Measurements from ENCODE around the gene EIF5A. TPM values are rescaled to one million over a fixed set of nuclear protein-coding genes. Genes with fewer than 3 reads are reported as not detected.
A peak's percentile ranks its signal among the peaks of the same experiment; 100 is the strongest.

EIF5A gene
- polyA plus RNA-seq, 3 donors = 465 to 511 (median 485) TPM

DNA sequence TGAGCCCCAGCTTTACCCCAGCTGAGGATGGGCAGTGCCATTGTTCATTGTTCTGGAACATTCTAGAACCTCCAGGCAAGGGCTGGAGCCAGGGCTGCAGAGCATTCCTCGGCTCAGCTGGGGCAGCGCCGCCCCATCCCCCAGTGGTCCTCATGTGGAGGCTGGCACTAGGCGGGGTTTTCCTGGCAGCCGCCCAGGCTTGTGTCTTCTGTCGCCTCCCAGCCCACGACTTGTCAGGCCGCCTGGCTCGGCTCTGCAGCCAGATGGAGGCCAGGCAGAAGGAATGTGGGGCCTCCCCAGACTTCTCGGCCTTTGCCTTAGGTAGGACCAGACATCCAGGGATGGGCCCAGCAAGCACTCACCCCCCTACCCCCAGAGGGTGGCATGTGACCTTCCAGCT lies 47.6 kb downstream of the EIF5A start, which contains the start of gene TMEM95:
TMEM95 (plus strand) TSS at position 104 of the 400 bp plus-strand sequence; CDS start at position 153, 49 bp downstream.
- no peak within 1 kb of the TSS for H3K4me2 ChIP-seq (replicated peaks; ENCODE audit: extremely low read depth, low read length, poor library complexity, severe bottlenecking)
- H3K27me3 ChIP-seq (ENCODE audit: control insufficient read depth in 2 of 2, insufficient read depth in 2 of 2, low read length in 2 of 2) = no peaks in the 10 kb centered on the region
- H3K27me3 Mint-ChIP-seq (ENCODE audit: low read depth in 3 of 3) = peaks cover 3 to 6% (median 4%) of the 10 kb centered on the region in 3 donors
- H3K9ac ChIP-seq (ENCODE audit: insufficient read depth, low read length, poor library complexity, severe bottlenecking) = no peak within 1 kb of the TSS
- no peak within 1 kb of the TSS for H3K27ac ChIP-seq (ENCODE audit: low read depth in 1 of 2, low read length in 2 of 2)
- H3K79me2 ChIP-seq (ENCODE audit: insufficient read depth, low read length) = no peaks in the 10 kb centered on the region
- H3K4me3 Mint-ChIP-seq = no peak within 1 kb of the TSS
- intact Hi-C loops (cut with micrococcal nuclease) = loop anchor here in 1 of 2 donors (10.0 kb wide), 2 partner anchors 130 to 210 kb away; partner anchors contain the start of genes POLR2A, SENP3 and SLC35G6
- WGBS (ENCODE audit: insufficient coverage) = 70% methylated on average over 10 of the region's 10 CpGs
- TF ChIP-seq, protein P1, sequence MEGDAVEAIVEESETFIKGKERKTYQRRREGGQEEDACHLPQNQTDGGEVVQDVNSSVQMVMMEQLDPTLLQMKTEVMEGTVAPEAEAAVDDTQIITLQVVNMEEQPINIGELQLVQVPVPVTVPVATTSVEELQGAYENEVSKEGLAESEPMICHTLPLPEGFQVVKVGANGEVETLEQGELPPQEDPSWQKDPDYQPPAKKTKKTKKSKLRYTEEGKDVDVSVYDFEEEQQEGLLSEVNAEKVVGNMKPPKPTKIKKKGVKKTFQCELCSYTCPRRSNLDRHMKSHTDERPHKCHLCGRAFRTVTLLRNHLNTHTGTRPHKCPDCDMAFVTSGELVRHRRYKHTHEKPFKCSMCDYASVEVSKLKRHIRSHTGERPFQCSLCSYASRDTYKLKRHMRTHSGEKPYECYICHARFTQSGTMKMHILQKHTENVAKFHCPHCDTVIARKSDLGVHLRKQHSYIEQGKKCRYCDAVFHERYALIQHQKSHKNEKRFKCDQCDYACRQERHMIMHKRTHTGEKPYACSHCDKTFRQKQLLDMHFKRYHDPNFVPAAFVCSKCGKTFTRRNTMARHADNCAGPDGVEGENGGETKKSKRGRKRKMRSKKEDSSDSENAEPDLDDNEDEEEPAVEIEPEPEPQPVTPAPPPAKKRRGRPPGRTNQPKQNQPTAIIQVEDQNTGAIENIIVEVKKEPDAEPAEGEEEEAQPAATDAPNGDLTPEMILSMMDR (IDR thresholded peaks at IDR 0.05) = no peak
- DNase-seq = no peak
- peaks cover 14% of the 10 kb centered on the region for H4K20me1 ChIP-seq (ENCODE audit: insufficient read depth, low read length)
- no peaks in the 10 kb centered on the region for H3K9me3 ChIP-seq (replicated peaks in 1 of 2; ENCODE audit: control insufficient read depth in 1 of 2, insufficient read depth in 1 of 2, low read length in 2 of 2)
- peaks cover 0 to 2% (median 0%) of the 10 kb centered on the region in 7 donors for H3K9me3 Mint-ChIP-seq
- H3K27ac Mint-ChIP-seq = peak within 1 kb of the TSS in 2 of 7 donors; percentile 1 to 16
- peaks cover 25 to 47% of the 10 kb centered on the region in 2 donors for H3K4me1 ChIP-seq (ENCODE audit: control insufficient read depth in 1 of 2, insufficient read depth in 2 of 2, low read length in 2 of 2)
- no peak within 1 kb of the TSS for H2AFZ ChIP-seq (ENCODE audit: insufficient read depth, low read depth, low read length, poor library complexity, severe bottlenecking)
- H3K4me1 Mint-ChIP-seq = peaks cover 35% of the 10 kb centered on the region
- no peaks in the 10 kb centered on the region for H3K36me3 ChIP-seq (replicated peaks in 1 of 2; ENCODE audit: control insufficient read depth in 1 of 2, insufficient read depth in 2 of 2, low read length in 2 of 2)
- no peak within 1 kb of the TSS for H3K4me3 ChIP-seq (replicated peaks in 1 of 3; ENCODE audit: low read depth in 2 of 3, low read length in 3 of 3)
- no peaks in the 10 kb centered on the region for H3K36me3 Mint-ChIP-seq

DNA sequence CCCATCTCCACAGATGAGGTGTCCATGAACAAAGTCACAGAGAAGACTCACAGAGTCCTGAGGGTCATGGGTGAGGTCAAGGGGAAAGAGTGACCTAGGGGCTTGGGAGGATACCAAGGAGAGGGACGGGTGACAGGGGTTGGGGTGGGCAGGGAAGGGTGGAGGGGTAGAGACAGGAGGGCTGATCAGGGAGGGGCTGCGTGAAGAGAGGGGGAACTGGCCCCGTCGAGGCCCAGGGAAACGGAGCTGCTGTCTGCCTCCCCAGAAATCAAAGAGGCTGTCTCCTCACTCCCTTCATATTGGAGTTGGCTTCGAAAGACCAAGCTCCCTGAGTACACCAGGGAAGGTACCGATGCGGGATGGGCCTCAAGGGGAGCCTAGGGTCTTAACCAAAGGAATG lies 48.1 kb downstream of the EIF5A start:
- no peak overlapping the region for H3K4me2 ChIP-seq (replicated peaks; ENCODE audit: extremely low read depth, low read length, poor library complexity, severe bottlenecking)
- H3K9ac ChIP-seq (ENCODE audit: insufficient read depth, low read length, poor library complexity, severe bottlenecking) = no peak overlapping the region
- intact Hi-C loops (cut with micrococcal nuclease) = loop anchor here in 1 of 2 donors (10.0 kb wide), 2 partner anchors 129 to 209 kb away; partner anchors contain the start of genes POLR2A, SENP3 and SLC35G6
- no peak overlapping the region for H3K27ac ChIP-seq (ENCODE audit: low read depth in 1 of 2, low read length in 2 of 2)
- H2AFZ ChIP-seq (ENCODE audit: insufficient read depth, low read depth, low read length, poor library complexity, severe bottlenecking) = no peak overlapping the region
- no peak overlapping the region for H3K4me3 ChIP-seq (replicated peaks in 1 of 3; ENCODE audit: low read depth in 2 of 3, low read length in 3 of 3)
- H3K27me3 Mint-ChIP-seq (ENCODE audit: low read depth in 3 of 3) = peaks cover 3 to 6% (median 4%) of the 10 kb centered on the region in 3 donors
- no peak for DNase-seq
- H3K36me3 ChIP-seq (replicated peaks in 1 of 2; ENCODE audit: control insufficient read depth in 1 of 2, insufficient read depth in 2 of 2, low read length in 2 of 2) = no peaks in the 10 kb centered on the region
- peaks cover 13% of the 10 kb centered on the region for H4K20me1 ChIP-seq (ENCODE audit: insufficient read depth, low read length)
- H3K4me3 Mint-ChIP-seq = no peak overlapping the region
- no peaks in the 10 kb centered on the region for H3K79me2 ChIP-seq (ENCODE audit: insufficient read depth, low read length)
- no peaks in the 10 kb centered on the region for H3K9me3 ChIP-seq (replicated peaks in 1 of 2; ENCODE audit: control insufficient read depth in 1 of 2, insufficient read depth in 1 of 2, low read length in 2 of 2)
- no peaks in the 10 kb centered on the region for H3K27me3 ChIP-seq (ENCODE audit: control insufficient read depth in 2 of 2, insufficient read depth in 2 of 2, low read length in 2 of 2)
- H3K4me1 Mint-ChIP-seq = peaks cover 31% of the 10 kb centered on the region
- H3K4me1 ChIP-seq (ENCODE audit: control insufficient read depth in 1 of 2, insufficient read depth in 2 of 2, low read length in 2 of 2) = peaks cover 22 to 42% of the 10 kb centered on the region in 2 donors
- no peaks in the 10 kb centered on the region for H3K36me3 Mint-ChIP-seq
- no peak overlapping the region for H3K27ac Mint-ChIP-seq
- TF ChIP-seq, protein P1 (IDR thresholded peaks at IDR 0.05) = no peak
- WGBS (ENCODE audit: insufficient coverage) = no CpG with 5 or more reads among the region's 8 CpGs
- H3K9me3 Mint-ChIP-seq = peaks cover 0 to 2% (median 0%) of the 10 kb centered on the region in 7 donors

All from CD14-positive monocyte (primary cell).